ENCODE data around the gene SMOC1. TPM values are rescaled to one million over a fixed set of nuclear protein-coding genes. Genes with fewer than 3 reads are reported as not detected.

Gene SMOC1
- total RNA-seq, 1 donor from 2014 or later = 0.49 TPM

DNA sequence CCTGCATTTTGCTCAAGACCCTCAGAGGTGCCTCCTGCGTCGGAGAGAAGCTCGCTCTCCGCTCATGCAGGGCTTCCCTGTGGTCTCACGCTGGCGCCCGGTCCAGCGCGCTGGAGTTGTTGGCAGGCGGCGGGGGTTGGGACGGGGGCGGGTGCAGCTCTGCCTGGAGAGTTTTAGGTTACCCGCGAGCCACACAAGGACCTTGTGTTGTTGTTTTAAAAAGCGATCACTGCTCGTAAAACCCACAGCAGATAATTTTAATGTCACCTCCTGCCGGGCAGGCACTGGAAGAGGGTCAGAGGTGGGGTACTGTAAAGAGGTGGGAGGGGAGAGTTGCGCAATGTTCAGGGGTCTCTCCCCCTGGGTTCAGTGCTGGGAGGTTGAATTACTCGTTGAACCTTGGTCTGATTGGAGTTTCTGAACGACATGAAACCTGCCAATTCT lies 850 bp downstream of the SMOC1 start:
- H3K9me3 Mint-ChIP-seq (ENCODE audit: unreplicated experiment) = peaks cover 1% of the 10 kb centered on the region
- peak overlapping the region; percentile 83 for H3K4me3 Mint-ChIP-seq (ENCODE audit: unreplicated experiment)
- peaks cover 6% of the 10 kb centered on the region for H3K27me3 Mint-ChIP-seq (ENCODE audit: unreplicated experiment)
- H3K27ac Mint-ChIP-seq (ENCODE audit: unreplicated experiment) = no peak overlapping the region
- no peak for DNase-seq
- no peaks in the 10 kb centered on the region for H3K36me3 Mint-ChIP-seq (ENCODE audit: unreplicated experiment)
- H3K4me1 Mint-ChIP-seq (ENCODE audit: low read depth, unreplicated experiment) = peaks cover 15% of the 10 kb centered on the region
- TF ChIP-seq, protein P1, sequence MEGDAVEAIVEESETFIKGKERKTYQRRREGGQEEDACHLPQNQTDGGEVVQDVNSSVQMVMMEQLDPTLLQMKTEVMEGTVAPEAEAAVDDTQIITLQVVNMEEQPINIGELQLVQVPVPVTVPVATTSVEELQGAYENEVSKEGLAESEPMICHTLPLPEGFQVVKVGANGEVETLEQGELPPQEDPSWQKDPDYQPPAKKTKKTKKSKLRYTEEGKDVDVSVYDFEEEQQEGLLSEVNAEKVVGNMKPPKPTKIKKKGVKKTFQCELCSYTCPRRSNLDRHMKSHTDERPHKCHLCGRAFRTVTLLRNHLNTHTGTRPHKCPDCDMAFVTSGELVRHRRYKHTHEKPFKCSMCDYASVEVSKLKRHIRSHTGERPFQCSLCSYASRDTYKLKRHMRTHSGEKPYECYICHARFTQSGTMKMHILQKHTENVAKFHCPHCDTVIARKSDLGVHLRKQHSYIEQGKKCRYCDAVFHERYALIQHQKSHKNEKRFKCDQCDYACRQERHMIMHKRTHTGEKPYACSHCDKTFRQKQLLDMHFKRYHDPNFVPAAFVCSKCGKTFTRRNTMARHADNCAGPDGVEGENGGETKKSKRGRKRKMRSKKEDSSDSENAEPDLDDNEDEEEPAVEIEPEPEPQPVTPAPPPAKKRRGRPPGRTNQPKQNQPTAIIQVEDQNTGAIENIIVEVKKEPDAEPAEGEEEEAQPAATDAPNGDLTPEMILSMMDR (IDR thresholded peaks at IDR 0.05; ENCODE audit: partially characterized antibody, unreplicated experiment) = no peak

DNA sequence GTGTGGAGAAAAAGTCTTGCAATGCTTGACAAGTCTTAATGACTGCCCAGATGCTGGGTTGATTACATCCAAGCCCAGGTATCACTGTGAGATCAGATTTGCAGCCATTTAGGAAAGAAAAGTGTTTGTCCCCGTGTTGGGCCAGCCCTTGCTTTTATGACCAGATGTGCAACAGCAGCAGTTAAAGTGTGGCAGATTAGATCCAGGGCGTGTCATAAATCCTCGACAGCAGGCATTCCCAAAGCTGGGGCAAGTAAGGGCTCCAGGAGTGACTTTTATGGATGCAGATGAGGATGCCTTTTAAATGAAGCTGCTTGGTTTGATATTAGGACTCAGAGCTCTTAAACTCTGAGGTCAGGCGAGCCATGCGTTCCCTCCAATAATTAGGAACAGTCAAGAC lies 1.7 kb downstream of the SMOC1 start:
- Mint-ChIP-seq H3K9me3 (ENCODE audit: unreplicated experiment) (peaks cover 1% of the 10 kb centered on the region), H3K27ac (ENCODE audit: unreplicated experiment) (no peak overlapping the region), H3K36me3 (ENCODE audit: unreplicated experiment) (no peaks in the 10 kb centered on the region), H3K27me3 (ENCODE audit: unreplicated experiment) (peaks cover 6% of the 10 kb centered on the region), H3K4me1 (ENCODE audit: low read depth, unreplicated experiment) (peaks cover 15% of the 10 kb centered on the region), H3K4me3 (ENCODE audit: unreplicated experiment) (no peak overlapping the region)
- TF ChIP-seq, protein P1 (IDR thresholded peaks at IDR 0.05; ENCODE audit: partially characterized antibody, unreplicated experiment) = no peak
- no peak for DNase-seq

DNA sequence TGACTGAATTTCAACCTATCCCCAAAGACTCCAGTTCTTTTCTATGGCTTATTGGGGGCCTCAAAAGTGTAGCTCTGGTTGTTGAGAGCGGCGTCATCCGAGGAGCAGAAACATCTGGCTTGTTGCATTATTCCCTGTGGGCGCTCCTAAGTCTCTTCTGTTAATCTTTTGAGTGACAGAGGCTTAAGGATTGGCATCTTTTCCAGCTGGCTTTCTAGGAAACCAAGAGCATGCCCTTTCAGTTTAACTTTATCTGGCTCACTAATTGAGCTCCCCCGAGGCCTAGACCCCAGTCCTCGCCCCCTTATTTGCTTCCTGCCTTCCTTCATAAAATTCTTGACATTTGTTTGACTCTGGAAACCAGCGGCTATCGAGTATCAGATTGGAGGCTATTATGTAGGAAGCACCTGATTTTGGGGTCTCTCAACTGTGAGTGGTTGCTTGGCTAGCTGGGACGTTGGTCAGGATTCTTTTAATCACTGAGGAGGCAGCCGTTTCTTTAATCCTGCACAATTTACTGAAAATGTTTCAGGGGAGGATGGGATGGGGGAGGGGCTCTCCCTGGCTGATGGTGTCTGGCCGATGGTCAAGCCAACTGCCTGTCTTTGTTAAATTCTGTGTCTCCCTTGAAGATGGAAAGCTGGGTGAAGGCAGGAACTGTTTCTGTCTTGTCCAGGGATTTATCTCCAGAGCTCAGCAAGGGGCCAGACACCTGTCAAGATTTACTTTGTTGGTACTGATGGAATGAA lies 3.1 kb downstream of the SMOC1 start:
- Mint-ChIP-seq H3K4me3 (ENCODE audit: unreplicated experiment) (no peak overlapping the region), H3K9me3 (ENCODE audit: unreplicated experiment) (peaks cover 1% of the 10 kb centered on the region), H3K36me3 (ENCODE audit: unreplicated experiment) (no peaks in the 10 kb centered on the region), H3K4me1 (ENCODE audit: low read depth, unreplicated experiment) (peaks cover 15% of the 10 kb centered on the region), H3K27ac (ENCODE audit: unreplicated experiment) (no peak overlapping the region), H3K27me3 (ENCODE audit: unreplicated experiment) (peaks cover 6% of the 10 kb centered on the region)
- TF ChIP-seq, protein P1 (IDR thresholded peaks at IDR 0.05; ENCODE audit: partially characterized antibody, unreplicated experiment) = no peak
- DNase-seq = peak; percentile 24

DNA sequence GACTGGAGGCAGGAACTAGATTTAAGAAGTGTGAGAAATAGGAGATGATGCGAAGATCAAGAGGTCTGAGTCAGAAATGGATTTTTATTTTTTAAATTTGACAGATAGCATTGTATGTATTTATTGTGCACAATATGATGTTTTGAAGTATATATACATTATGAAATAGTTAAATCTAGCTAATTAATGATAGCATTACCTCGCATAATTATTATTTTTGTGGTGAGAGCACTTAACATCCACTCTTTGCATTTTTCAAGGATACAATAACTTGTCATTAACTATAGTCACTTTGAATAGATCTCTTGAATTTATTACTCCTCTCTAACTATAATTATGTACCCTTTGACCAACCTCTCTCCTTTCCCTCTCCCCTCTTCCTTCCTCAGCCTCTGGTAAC lies 3.7 kb downstream of the SMOC1 start:
- no peaks in the 10 kb centered on the region for H3K36me3 Mint-ChIP-seq (ENCODE audit: unreplicated experiment)
- no peak overlapping the region for H3K4me3 Mint-ChIP-seq (ENCODE audit: unreplicated experiment)
- peaks cover 1% of the 10 kb centered on the region for H3K9me3 Mint-ChIP-seq (ENCODE audit: unreplicated experiment)
- peaks cover 15% of the 10 kb centered on the region for H3K4me1 Mint-ChIP-seq (ENCODE audit: low read depth, unreplicated experiment)
- peaks cover 6% of the 10 kb centered on the region for H3K27me3 Mint-ChIP-seq (ENCODE audit: unreplicated experiment)
- TF ChIP-seq, protein P1 (IDR thresholded peaks at IDR 0.05; ENCODE audit: partially characterized antibody, unreplicated experiment) = no peak
- DNase-seq = no peak
- H3K27ac Mint-ChIP-seq (ENCODE audit: unreplicated experiment) = no peak overlapping the region

DNA sequence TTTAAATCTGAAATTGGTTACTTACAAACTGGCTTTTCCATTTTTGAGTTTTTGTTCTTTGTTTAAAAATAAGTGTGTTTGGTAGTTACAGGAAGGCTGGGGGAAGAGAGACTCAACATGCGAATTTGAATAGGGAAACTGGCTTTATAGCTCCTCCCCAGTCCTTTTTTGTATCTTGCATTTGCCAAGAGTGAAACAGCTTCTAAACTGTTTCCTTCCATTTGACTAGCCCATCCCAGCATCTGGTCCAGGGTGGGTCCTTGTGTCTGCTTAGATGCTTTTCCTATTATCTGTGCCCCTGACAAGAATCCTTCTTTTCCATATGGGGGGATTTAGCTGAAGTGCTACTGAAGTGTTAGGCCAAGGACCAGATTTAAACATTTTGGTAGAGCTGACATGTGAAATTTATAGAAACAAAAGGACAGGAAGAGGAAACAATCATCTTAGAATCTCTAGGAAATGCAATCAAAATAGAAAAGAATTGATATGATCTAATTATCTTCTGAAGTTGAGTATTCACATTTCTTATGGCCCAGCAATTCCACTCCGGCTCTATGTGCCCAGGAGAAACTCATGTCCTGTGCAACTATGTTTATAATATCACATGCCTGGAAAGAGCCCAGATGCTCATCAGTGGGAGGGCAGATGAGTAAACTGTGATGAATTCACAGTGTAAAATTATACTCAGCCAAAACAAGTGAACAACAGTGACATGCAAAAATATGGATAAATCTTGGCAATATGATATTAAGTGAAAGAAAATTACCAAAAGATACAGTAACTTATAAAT lies 7.4 kb downstream of the SMOC1 start:
- no peak for DNase-seq
- Mint-ChIP-seq H3K36me3 (ENCODE audit: unreplicated experiment) (no peaks in the 10 kb centered on the region), H3K27me3 (ENCODE audit: unreplicated experiment) (peaks cover 2% of the 10 kb centered on the region), H3K27ac (ENCODE audit: unreplicated experiment) (no peak overlapping the region), H3K9me3 (ENCODE audit: unreplicated experiment) (peaks cover 1% of the 10 kb centered on the region), H3K4me3 (ENCODE audit: unreplicated experiment) (no peak overlapping the region), H3K4me1 (ENCODE audit: low read depth, unreplicated experiment) (peaks cover 9% of the 10 kb centered on the region)
- TF ChIP-seq, protein P1 (IDR thresholded peaks at IDR 0.05; ENCODE audit: partially characterized antibody, unreplicated experiment) = no peak
